Measurements from ENCODE around the gene SYTL3. TPM values are rescaled to one million over a fixed set of nuclear protein-coding genes. Genes with fewer than 3 reads are reported as not detected.

SYTL3 gene
- total and polyA plus RNA-seq, 10 of the 15 experiments (the other 5 are each of a cell fraction or from before 2014, with no cell fraction given) = 3.3 to 12.1 (median 6.9) TPM

GRCh38 chr6:158717341-158718330 is 67.8 kb downstream of the SYTL3 start (continued):
- TF ChIP-seq BHLHE40 (IDR thresholded peaks at IDR 0.05; ENCODE audit: borderline replicate concordance in 1 of 2, low read depth in 2 of 2, low read length in 1 of 2) (0 out of 4 replicates have a peak, but pooled peaks of 1 of the 2 experiments have one; percentile 10), MYC (IDR thresholded peaks at IDR 0.05; ENCODE audit: insufficient read depth, insufficient read length, insufficient replicate concordance, low read length, severe bottlenecking) (no peak), RAD21 (IDR thresholded peaks at IDR 0.05; ENCODE audit: insufficient read depth, low read depth, low read length) (no peak), CREB1 (IDR thresholded peaks at IDR 0.05; ENCODE audit: low read depth) (no peak), GABPA (IDR thresholded peaks at IDR 0.05; ENCODE audit: low read depth) (no peak), RFX5 (IDR thresholded peaks at IDR 0.05; ENCODE audit: low read depth, low read length) (no peak), ATF7 (IDR thresholded peaks at IDR 0.05; ENCODE audit: low read depth) (peak; percentile 53), MEF2A (IDR thresholded peaks at IDR 0.05; ENCODE audit: insufficient read depth, low read depth, low read length) (0 out of 2 replicates have a peak, but pooled peaks have one; percentile 34), EED (IDR thresholded peaks at IDR 0.05; ENCODE audit: low read depth) (peak; percentile 21; the same call in 1 of the 2 replicates), JUNB (IDR thresholded peaks at IDR 0.05) (peak; percentile 47; the same call in 1 of the 2 replicates), SPI1 (IDR thresholded peaks at IDR 0.05; ENCODE audit: borderline replicate concordance, insufficient read depth, low read depth, low read length) (peak; percentile 71), POLR2A (IDR thresholded peaks at IDR 0.05; ENCODE audit: low read depth, low read length) (no peak)

All from GM12878 (cell line).